GM12878 (cell line): Measurements from ENCODE around the gene HIVEP2. TPM values are rescaled to one million over a fixed set of nuclear protein-coding genes. Genes with fewer than 3 reads are reported as not detected.

ENCODE experiments used
- ATAC-seq: fragments of 200-7000 bp; cut with Tn5 transposase; 3 replicates; pipeline ENCODE4 v1.9.1; 2020; ENCODE audit warnings: mild to moderate bottlenecking, moderate library complexity
- BruUV-seq: library from RNA; stranded (reverse); fragments of 400-500 nt; replicated peaks from 2 replicates; lab custom pipeline; 2021; lab: Mats Ljungman, UMichigan
- CTCF ChIA-PET: fragments of 300-600 bp; sonication (Branson Sonifier 250); formaldehyde crosslinking; extraction: SDS; loops from one replicate; lab custom pipeline; 2021; ENCODE audit warnings: inconsistent platforms; lab: Yijun Ruan, JAX
- POLR2A ChIA-PET: fragments of 350-600 bp; formaldehyde crosslinking; extraction: SDS; loops from one replicate; lab custom pipeline; 2021; ENCODE audit warnings: inconsistent platforms; lab: Charles Lee
- RAD21 ChIA-PET: fragments of 300-600 bp; sonication (Branson Sonifier 250); formaldehyde crosslinking; loops from one replicate; lab custom pipeline; 2023; ENCODE audit warnings: antibody characterized with exemption; ENCODE audit not compliant: unreplicated experiment; lab: Charles Lee
- SMC1A ChIA-PET: fragments of 300-600 bp; sonication (Branson Sonifier 250); formaldehyde crosslinking; loops from one replicate; lab custom pipeline; 2023; ENCODE audit not compliant: unreplicated experiment, uncharacterized antibody; lab: Charles Lee
- DNase-seq: peaks from one replicate; pipeline ENCODE4 v3.0.0-alpha.2; 2011; ENCODE audit warnings: low read depth, low spot score
- FAIRE-seq: peaks from 3 replicates; lab custom pipeline; 2011; peaks lifted over from hg19 to GRCh38; lab: Jason Lieb, UNC
- H2AFZ ChIP-seq: 2 replicates; pipeline ENCODE4 v1.6.0; 2011; ENCODE audit warnings: low read depth, low read length, control low read depth; ENCODE audit not compliant: control insufficient read depth
- H3K27ac ChIP-seq: 2 replicates; pipeline ENCODE4 v1.5.1; 2011; ENCODE audit warnings: control low read depth; ENCODE audit not compliant: control insufficient read depth, insufficient read depth
- H3K27me3 ChIP-seq, 2 experiments: replicated peaks in 1 of 2; 2 replicates each; pipeline versions ENCODE4 v1.6.0 to v1.6.1; 2011; ENCODE audit warnings: low read length in 1 of 2; ENCODE audit not compliant: control insufficient read depth in 2 of 2, insufficient read depth in 2 of 2
- H3K36me3 ChIP-seq, 2 experiments: 2 replicates each; pipeline ENCODE4 v1.5.1; 2011; ENCODE audit warnings: low read length in 1 of 2; ENCODE audit not compliant: control insufficient read depth in 2 of 2, insufficient read depth in 2 of 2
- H3K4me1 ChIP-seq: 2 replicates; pipeline ENCODE4 v1.6.1; 2011; ENCODE audit warnings: mild to moderate bottlenecking, low read length, moderate library complexity, mixed read lengths; ENCODE audit not compliant: control insufficient read depth, insufficient read depth
- H3K4me2 ChIP-seq: 2 replicates; pipeline ENCODE4 v1.6.0; 2011; ENCODE audit warnings: control low read depth; ENCODE audit not compliant: control insufficient read depth, insufficient read depth
- H3K4me3 ChIP-seq: fragments of 200-600 bp; sonication (generic); 2 replicates; pipeline ENCODE4 v1.5.1; 2016
- H3K79me2 ChIP-seq: 2 replicates; pipeline ENCODE4 v1.6.0; 2011; ENCODE audit warnings: low read length; ENCODE audit not compliant: control insufficient read depth, insufficient read depth
- H3K9ac ChIP-seq: 2 replicates; pipeline ENCODE4 v1.8.0; 2011; ENCODE audit warnings: low read length, control low read depth, mixed read lengths; ENCODE audit not compliant: control insufficient read depth, insufficient read depth
- H3K9me3 ChIP-seq: replicated peaks from 3 replicates; pipeline ENCODE4 v1.5.1; 2011; ENCODE audit warnings: mild to moderate bottlenecking, low read length; ENCODE audit not compliant: control insufficient read depth, insufficient read depth
- H4K20me1 ChIP-seq: 2 replicates; pipeline ENCODE4 v1.6.0; 2011; ENCODE audit not compliant: control insufficient read depth, insufficient read depth
- LARP7 ChIP-seq: fragments of 450-650 bp; IDR thresholded peaks from 2 replicates; pipeline ENCODE4 v1.6.1; 2017; ENCODE audit warnings: mild to moderate bottlenecking
- MEF2A ChIP-seq: IDR thresholded peaks from 2 replicates; pipeline ENCODE4 v1.6.1; 2011; ENCODE audit warnings: low read depth, mild to moderate bottlenecking, low read length, moderate library complexity; ENCODE audit not compliant: insufficient read depth
- MXI1 ChIP-seq: fragments of 150-350 bp; IDR thresholded peaks from 2 replicates; pipeline ENCODE4 v1.6.1; 2011; ENCODE audit warnings: low read depth, mild to moderate bottlenecking, inconsistent platforms, low read length, improper control_type of control experiment
- NR2F1 ChIP-seq: fragments of 450-650 bp; conservative IDR thresholded peaks from 2 replicates; pipeline ENCODE4 v1.6.1; 2017; ENCODE audit warnings: mild to moderate bottlenecking
- RFX5 ChIP-seq: IDR thresholded peaks from 2 replicates; pipeline ENCODE4 v1.6.1; 2011; ENCODE audit warnings: low read depth, low read length, improper control_type of control experiment
- TBL1XR1 ChIP-seq: IDR thresholded peaks from 2 replicates; pipeline ENCODE4 v1.6.1; 2012; ENCODE audit warnings: low read depth, low read length, improper control_type of control experiment
- WGBS: methylation state at CpG from one replicate; pipeline ENCODE4 v1.1.6; 2016; ENCODE audit warnings: low lambda C conversion rate; ENCODE audit not compliant: insufficient replicate concordance, insufficient coverage; ENCODE audit errors: missing lambda C conversion rate; 5-methylcytosine and 5-hydroxymethylcytosine counted together
- in situ Hi-C: fragments of 300-500 bp; cut with MboI; formaldehyde crosslinking; loops from 9 replicates; pipeline ENCODE4 v1.14.3; 2018; ENCODE audit warnings: mixed read lengths
- intact Hi-C: fragments of 100-400 bp; cut with micrococcal nuclease; formaldehyde crosslinking; loops from one replicate; pipeline ENCODE4 v1.14.2; 2022; ENCODE audit not compliant: unreplicated experiment
- polyA plus RNA-seq, 11 experiments: library from polyadenylated mRNA; depleted of rRNA in 4 of 11; unstranded in 6 of 11; stranded (reverse) in 5 of 11; fragments of >200 nt; fragmentation: Nextera tagmentation in 4 of 11; fragmentation: Illumina TruSeq in 1 of 11; extraction: Ambion mirVana in 4 of 11; extraction: Trizol in 1 of 11; gene quantifications; 1 replicate in 1 of 11; 2 replicates in 10 of 11; pipeline versions ENCODE4 v1.2.1 to v1.2.3, GENCODE V29; 2011 to 2016; ENCODE audit warnings: inconsistent platforms in 2 of 11, missing spikeins in 2 of 11, low read depth in 1 of 11
- total RNA-seq, 4 experiments: library from RNA; depleted of rRNA in 3 of 4; stranded (reverse); fragments of >200 nt in 3 of 4; fragmentation: Illumina TruSeq in 1 of 4; extraction: Trizol in 1 of 4; gene quantifications; 2 replicates each; pipeline versions ENCODE4 v1.2.1 to v1.2.3, GENCODE V29; 2013 to 2021
- TF ChIP-seq, protein P1 (sequence below): fragments of 450-650 bp; IDR thresholded peaks from 2 replicates; pipeline ENCODE4 v1.6.1; 2018; ENCODE audit warnings: borderline replicate concordance, mild to moderate bottlenecking; ENCODE audit not compliant: partially characterized antibody
- TF ChIP-seq, protein P2 (sequence below): IDR thresholded peaks from 2 replicates; pipeline ENCODE4 v1.6.1; 2011; ENCODE audit warnings: low read depth, low read length, improper control_type of control experiment, borderline replicate concordance
- TF ChIP-seq, protein P3 (sequence below): IDR thresholded peaks from 2 replicates; pipeline ENCODE4 v1.6.1; 2011; ENCODE audit warnings: mild to moderate bottlenecking, low read depth, low read length, moderate library complexity; ENCODE audit not compliant: insufficient replicate concordance

Gene HIVEP2
- total and polyA plus RNA-seq, 10 of the 15 experiments (the other 5 are each of a cell fraction or from before 2014, with no cell fraction given), result 1.2 to 15.7 (median 10.2) TPM

DNA sequence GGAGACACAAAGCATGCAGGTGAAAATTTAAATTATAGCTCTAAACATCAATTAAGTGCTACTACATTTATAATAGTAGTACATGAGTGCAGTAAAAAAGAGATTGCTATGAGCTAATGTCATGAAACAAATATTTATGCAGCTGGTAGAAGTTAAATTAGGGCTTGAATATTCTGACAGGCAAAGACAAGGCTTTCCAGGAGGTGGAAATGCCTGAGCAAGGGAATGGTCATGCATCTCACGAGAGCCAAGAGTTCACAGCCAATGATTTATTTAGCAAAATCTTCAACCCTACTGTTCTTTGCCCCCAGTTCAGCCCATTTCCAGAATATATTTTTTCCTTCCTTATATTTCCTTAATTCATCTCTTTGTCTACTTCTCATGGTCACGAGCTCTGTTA, 128.9 kb downstream of the HIVEP2 start:
- BruUV-seq, result no TSS peak
- peaks cover 28% of the 10 kb centered on the region for H3K4me1 ChIP-seq
- no peak for FAIRE-seq
- no peaks in the 10 kb centered on the region for H3K9me3 ChIP-seq
- in situ Hi-C loops, result no loop called here
- no peak overlapping the region for H2AFZ ChIP-seq
- H3K27me3 ChIP-seq, result no peaks in the 10 kb centered on the region
- H3K27ac ChIP-seq, result no peak overlapping the region
- POLR2A ChIA-PET, result interaction anchor here (1.4 to 1.6 kb wide), 2 partner anchors 29 to 37 kb away, joined by 3 to 4 read pairs; no protein-coding TSS in a partner anchor
- H3K36me3 ChIP-seq, result peaks cover 0 to 3% of the 10 kb centered on the region in 2 experiments; a peak in 1 of 4 replicates
- SMC1A ChIA-PET, result interaction anchor here (0.7 to 16.8 kb wide), 13 partner anchors 13 to 137 kb away, joined by 3 to 201 read pairs (median 6); no protein-coding TSS in a partner anchor
- no peak for DNase-seq
- no peak overlapping the region for H3K4me3 ChIP-seq
- no peak overlapping the region for H3K4me2 ChIP-seq
- CTCF ChIA-PET, result interaction anchor here (1.1 to 1.6 kb wide), 4 partner anchors 13 to 73 kb away, joined by 4 to 7 read pairs (median 4); no protein-coding TSS in a partner anchor
- RAD21 ChIA-PET, result interaction anchor here (1.0 to 15.5 kb wide), 9 partner anchors 10 to 68 kb away, joined by 3 to 374 read pairs (median 4); no protein-coding TSS in a partner anchor
- H3K79me2 ChIP-seq, result peaks cover 35% of the 10 kb centered on the region
- ATAC-seq, result no peak
- intact Hi-C loops, result no loop called here
- H4K20me1 ChIP-seq, result no peaks in the 10 kb centered on the region
- H3K9ac ChIP-seq, result no peak overlapping the region
- TF ChIP-seq NR2F1 (no peak), MEF2A (no peak), MXI1 (no peak), RFX5 (no peak), LARP7 (no peak), TBL1XR1 (no peak)
- TF ChIP-seq, protein P1, sequence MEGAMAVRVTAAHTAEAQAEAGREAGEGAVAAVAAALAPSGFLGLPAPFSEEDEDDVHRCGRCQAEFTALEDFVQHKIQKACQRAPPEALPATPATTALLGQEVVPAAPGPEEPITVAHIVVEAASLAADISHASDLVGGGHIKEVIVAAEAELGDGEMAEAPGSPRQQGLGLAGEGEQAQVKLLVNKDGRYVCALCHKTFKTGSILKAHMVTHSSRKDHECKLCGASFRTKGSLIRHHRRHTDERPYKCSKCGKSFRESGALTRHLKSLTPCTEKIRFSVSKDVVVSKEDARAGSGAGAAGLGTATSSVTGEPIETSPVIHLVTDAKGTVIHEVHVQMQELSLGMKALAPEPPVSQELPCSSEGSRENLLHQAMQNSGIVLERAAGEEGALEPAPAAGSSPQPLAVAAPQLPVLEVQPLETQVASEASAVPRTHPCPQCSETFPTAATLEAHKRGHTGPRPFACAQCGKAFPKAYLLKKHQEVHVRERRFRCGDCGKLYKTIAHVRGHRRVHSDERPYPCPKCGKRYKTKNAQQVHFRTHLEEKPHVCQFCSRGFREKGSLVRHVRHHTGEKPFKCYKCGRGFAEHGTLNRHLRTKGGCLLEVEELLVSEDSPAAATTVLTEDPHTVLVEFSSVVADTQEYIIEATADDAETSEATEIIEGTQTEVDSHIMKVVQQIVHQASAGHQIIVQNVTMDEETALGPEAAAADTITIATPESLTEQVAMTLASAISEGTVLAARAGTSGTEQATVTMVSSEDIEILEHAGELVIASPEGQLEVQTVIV, result no peak
- TF ChIP-seq, protein P2, sequence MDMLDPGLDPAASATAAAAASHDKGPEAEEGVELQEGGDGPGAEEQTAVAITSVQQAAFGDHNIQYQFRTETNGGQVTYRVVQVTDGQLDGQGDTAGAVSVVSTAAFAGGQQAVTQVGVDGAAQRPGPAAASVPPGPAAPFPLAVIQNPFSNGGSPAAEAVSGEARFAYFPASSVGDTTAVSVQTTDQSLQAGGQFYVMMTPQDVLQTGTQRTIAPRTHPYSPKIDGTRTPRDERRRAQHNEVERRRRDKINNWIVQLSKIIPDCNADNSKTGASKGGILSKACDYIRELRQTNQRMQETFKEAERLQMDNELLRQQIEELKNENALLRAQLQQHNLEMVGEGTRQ, result no peak
- TF ChIP-seq, protein P3, sequence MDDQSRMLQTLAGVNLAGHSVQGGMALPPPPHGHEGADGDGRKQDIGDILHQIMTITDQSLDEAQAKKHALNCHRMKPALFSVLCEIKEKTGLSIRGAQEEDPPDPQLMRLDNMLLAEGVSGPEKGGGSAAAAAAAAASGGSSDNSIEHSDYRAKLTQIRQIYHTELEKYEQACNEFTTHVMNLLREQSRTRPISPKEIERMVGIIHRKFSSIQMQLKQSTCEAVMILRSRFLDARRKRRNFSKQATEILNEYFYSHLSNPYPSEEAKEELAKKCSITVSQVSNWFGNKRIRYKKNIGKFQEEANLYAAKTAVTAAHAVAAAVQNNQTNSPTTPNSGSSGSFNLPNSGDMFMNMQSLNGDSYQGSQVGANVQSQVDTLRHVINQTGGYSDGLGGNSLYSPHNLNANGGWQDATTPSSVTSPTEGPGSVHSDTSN, result no peak
- 81% methylated on average over 2 of the region's 2 CpGs for WGBS
